ENCODE measurements around the gene PCBP3. TPM values are rescaled to one million over a fixed set of nuclear protein-coding genes. Genes with fewer than 3 reads are reported as not detected.
"Not testable (repeated sequence)": the region's sequence is repeated elsewhere in the genome, so short reads cannot be mapped to it uniquely, and the experiment has no call there.

Gene PCBP3
- total RNA-seq, 2 donors from 2014 or later, result 2.1 to 5.3 TPM

DNA sequence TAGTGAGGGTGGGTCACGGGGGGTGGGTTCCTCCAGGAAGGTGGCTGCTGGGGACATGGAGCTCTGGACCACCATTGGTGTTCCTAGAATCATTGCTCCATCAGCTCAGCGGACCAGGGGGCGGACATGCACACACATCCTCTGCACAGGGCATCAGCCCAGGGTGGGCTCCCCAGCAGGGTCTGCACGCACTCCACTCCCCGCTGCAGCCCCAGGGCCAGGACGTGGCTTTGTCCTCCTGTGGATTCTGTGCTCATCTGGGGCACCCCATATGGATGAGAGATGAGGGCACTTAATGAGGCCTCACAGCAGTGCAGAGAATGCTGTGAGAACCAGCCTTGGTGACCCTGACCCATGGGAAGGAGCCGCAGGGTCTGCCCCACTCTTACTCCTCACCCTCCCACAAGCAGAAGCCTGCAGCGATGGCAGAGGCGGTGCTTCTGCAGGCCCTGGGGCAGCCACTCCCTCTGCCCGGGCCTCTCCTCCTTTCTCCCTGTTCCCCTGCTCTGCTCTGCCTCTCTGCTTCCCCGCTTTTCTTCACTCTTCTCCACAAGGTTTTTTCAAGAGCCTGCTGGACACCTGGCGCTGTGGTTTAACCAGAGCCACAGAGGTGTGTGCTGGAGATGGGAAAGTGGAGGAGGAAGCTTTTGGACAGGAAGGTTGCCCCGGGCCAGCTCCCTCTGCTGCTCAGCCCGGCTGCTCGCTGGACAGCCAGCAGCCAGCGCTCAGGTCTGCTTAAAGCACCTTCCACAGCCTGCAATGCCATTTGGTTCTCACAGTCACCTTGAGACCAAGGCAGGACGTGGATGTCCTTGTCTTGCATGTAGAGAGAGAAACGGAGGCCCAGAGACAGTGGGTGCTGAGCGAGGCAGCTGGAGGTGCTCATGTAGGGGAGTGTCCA lies 26.3 kb upstream of the PCBP3 start:
- no peak for DNase-seq
- Histone ChIP-seq H3K36me3 (no peaks in the 10 kb centered on the region), H3K9ac (ENCODE audit: low read depth in 2 of 2, low read length in 2 of 2) (no peak overlapping the region), H3K4me1 (no peaks in the 10 kb centered on the region), H3K4me3 (no peak overlapping the region), H3K27me3 (no peaks in the 10 kb centered on the region), H3K27ac (no peak overlapping the region), H3K9me3 (no peaks in the 10 kb centered on the region)
- TF ChIP-seq, protein P1, sequence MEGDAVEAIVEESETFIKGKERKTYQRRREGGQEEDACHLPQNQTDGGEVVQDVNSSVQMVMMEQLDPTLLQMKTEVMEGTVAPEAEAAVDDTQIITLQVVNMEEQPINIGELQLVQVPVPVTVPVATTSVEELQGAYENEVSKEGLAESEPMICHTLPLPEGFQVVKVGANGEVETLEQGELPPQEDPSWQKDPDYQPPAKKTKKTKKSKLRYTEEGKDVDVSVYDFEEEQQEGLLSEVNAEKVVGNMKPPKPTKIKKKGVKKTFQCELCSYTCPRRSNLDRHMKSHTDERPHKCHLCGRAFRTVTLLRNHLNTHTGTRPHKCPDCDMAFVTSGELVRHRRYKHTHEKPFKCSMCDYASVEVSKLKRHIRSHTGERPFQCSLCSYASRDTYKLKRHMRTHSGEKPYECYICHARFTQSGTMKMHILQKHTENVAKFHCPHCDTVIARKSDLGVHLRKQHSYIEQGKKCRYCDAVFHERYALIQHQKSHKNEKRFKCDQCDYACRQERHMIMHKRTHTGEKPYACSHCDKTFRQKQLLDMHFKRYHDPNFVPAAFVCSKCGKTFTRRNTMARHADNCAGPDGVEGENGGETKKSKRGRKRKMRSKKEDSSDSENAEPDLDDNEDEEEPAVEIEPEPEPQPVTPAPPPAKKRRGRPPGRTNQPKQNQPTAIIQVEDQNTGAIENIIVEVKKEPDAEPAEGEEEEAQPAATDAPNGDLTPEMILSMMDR (IDR thresholded peaks at IDR 0.05), result no peak
- intact Hi-C loops (cut with DNase I), result no loop called here

GRCh38 chr21:45618287-45618686 lies 25.2 kb upstream of the PCBP3 start:
- Histone ChIP-seq H3K9ac (ENCODE audit: low read depth in 2 of 2, low read length in 2 of 2) (no peak overlapping the region), H3K27ac (no peak overlapping the region), H3K4me3 (no peak overlapping the region), H3K9me3 (no peaks in the 10 kb centered on the region), H3K36me3 (no peaks in the 10 kb centered on the region), H3K27me3 (no peaks in the 10 kb centered on the region), H3K4me1 (no peaks in the 10 kb centered on the region)
- intact Hi-C loops (cut with DNase I), result no loop called here
- TF ChIP-seq, protein P1 (IDR thresholded peaks at IDR 0.05), result no peak
- no peak for DNase-seq

DNA sequence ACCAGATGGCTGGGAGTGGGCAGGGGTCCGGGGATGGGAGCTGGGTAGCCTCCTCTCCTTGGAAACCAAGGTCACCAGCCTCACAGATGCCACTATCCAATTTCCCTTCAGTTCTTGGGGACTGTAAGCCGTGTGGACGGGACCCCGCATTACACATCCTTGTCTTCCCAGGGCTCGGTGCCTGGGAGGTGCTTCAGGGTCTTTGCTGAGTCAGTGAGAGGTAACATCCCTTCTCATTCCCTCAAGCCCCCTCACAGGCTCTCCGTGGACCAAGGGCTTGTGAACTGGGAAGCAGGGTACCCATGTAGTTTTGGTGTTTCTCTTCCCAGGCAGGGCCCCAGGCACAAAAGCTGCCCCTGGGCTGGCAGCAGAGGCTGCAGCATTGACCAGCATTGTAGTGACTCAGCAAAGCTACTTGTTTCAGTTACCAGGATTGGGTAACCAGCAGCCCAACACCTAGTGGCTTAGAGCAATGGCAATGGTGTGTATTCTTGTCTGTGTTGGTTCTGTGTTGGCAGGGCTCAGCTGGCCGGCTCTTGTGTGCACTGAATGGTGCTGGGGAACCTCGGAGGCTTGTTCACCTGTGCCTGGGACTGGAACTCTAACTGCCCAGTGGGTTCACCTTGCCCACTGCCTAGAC lies 24.6 kb upstream of the PCBP3 start:
- no peak overlapping the region for H3K4me3 ChIP-seq
- H3K27me3 ChIP-seq, result no peaks in the 10 kb centered on the region
- intact Hi-C loops (cut with DNase I), result no loop called here
- no peaks in the 10 kb centered on the region for H3K9me3 ChIP-seq
- TF ChIP-seq, protein P1 (IDR thresholded peaks at IDR 0.05), result no peak
- no peaks in the 10 kb centered on the region for H3K36me3 ChIP-seq
- H3K4me1 ChIP-seq, result no peaks in the 10 kb centered on the region
- no peak overlapping the region for H3K9ac ChIP-seq (ENCODE audit: low read depth in 2 of 2, low read length in 2 of 2)
- no peak for DNase-seq
- no peak overlapping the region for H3K27ac ChIP-seq

- Histone ChIP-seq H3K9me3 (no peaks in the 10 kb centered on the region), H3K27ac (no peak overlapping the region), H3K4me1 (no peaks in the 10 kb centered on the region), H3K4me3 (no peak overlapping the region), H3K27me3 (no peaks in the 10 kb centered on the region), H3K9ac (ENCODE audit: low read depth in 2 of 2, low read length in 2 of 2) (no peak overlapping the region), H3K36me3 (no peaks in the 10 kb centered on the region)
- intact Hi-C loops (cut with DNase I), result no loop called here
- TF ChIP-seq, protein P1 (IDR thresholded peaks at IDR 0.05), result no peak
- DNase-seq, result no peak
Observed at GRCh38 chr21:45620201-45620923, 23.2 kb upstream of the PCBP3 start.

- DNase-seq; H3K27me3 ChIP-seq; H3K9me3 ChIP-seq; H3K36me3 ChIP-seq; H3K27ac ChIP-seq; H3K4me3 ChIP-seq; H3K9ac ChIP-seq (ENCODE audit: low read depth in 2 of 2, low read length in 2 of 2); intact Hi-C loops (cut with DNase I); H3K4me1 ChIP-seq: not testable (repeated sequence)
Observed at GRCh38 chr21:45621435-45622331, 21.8 kb upstream of the PCBP3 start.
